Gastrocnemius medialis (tissue), 4 donors: ENCODE results near the gene TSPAN1.

Source experiments
- POLR2A ChIP-seq, 2 donors: fragments of 450-650 bp; IDR thresholded peaks; one replicate each; pipeline ENCODE4 v1.6.1; 2017; ENCODE audit warnings: antibody characterized with exemption in 2 of 2, mild to moderate bottlenecking in 2 of 2, moderate library complexity in 2 of 2
- TF ChIP-seq, protein P1 (sequence below), 5 experiments: fragments of 450-650 bp in 3 of 5; fragments of 200-600 bp in 2 of 5; sonication (generic) in 2 of 5; IDR thresholded peaks in 4 of 5; conservative IDR thresholded peaks in 1 of 5; 1 replicate in 4 of 5; 2 replicates in 1 of 5; pipeline ENCODE4 v1.5.1; 2016 to 2019; ENCODE audit warnings: antibody characterized with exemption in 5 of 5, mild to moderate bottlenecking in 3 of 5, moderate library complexity in 3 of 5

DNA sequence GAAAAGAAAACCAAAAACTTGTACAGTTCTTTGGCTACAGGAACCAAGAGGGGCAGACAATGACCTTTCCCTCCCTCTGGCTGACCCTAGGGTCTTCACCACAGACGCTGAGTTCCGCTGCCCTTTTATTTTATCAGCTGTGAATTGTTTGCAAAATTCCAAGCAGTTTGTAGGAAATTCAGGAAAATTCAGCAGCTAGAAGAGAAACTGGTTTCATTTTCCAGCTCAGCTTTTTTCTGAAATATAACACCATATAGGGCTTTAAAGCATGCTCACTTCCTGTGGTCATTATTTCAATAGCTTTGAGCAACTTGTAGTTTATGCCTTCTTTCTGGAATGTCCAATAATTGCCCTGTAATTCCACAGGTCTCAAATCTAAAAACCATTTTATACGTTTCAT is 37.0 kb upstream of the TSPAN1 start:
- no peak for TF ChIP-seq POLR2A (IDR thresholded peaks at IDR 0.05)
- TF ChIP-seq, protein P1, sequence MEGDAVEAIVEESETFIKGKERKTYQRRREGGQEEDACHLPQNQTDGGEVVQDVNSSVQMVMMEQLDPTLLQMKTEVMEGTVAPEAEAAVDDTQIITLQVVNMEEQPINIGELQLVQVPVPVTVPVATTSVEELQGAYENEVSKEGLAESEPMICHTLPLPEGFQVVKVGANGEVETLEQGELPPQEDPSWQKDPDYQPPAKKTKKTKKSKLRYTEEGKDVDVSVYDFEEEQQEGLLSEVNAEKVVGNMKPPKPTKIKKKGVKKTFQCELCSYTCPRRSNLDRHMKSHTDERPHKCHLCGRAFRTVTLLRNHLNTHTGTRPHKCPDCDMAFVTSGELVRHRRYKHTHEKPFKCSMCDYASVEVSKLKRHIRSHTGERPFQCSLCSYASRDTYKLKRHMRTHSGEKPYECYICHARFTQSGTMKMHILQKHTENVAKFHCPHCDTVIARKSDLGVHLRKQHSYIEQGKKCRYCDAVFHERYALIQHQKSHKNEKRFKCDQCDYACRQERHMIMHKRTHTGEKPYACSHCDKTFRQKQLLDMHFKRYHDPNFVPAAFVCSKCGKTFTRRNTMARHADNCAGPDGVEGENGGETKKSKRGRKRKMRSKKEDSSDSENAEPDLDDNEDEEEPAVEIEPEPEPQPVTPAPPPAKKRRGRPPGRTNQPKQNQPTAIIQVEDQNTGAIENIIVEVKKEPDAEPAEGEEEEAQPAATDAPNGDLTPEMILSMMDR (IDR thresholded peaks at IDR 0.05 in 4 of 5, conservative IDR thresholded peaks at IDR 0.05 in 1 of 5) = no peak
